Endodermal cell (in vitro differentiated cells): Measurements from ENCODE around the gene CCSER1. TPM values are rescaled to one million over a fixed set of nuclear protein-coding genes. Genes with fewer than 3 reads are reported as not detected.

Experiments used
- DNase-seq: peaks from one replicate; pipeline ENCODE4 v3.0.0-alpha.2; 2017
- H3K27ac ChIP-seq: 2 replicates; pipeline ENCODE4 v1.5.1; 2013; ENCODE audit warnings: mild to moderate bottlenecking, low read depth, low read length, moderate library complexity
- H3K27me3 ChIP-seq: 2 replicates; pipeline ENCODE4 v1.6.1; 2013; ENCODE audit warnings: mild to moderate bottlenecking, low read length, moderate library complexity; ENCODE audit not compliant: insufficient read depth, control insufficient read depth, poor library complexity, severe bottlenecking
- H3K36me3 ChIP-seq: 2 replicates; pipeline ENCODE4 v1.7.0; 2013; ENCODE audit warnings: mild to moderate bottlenecking, low read length, moderate library complexity; ENCODE audit not compliant: control insufficient read depth, insufficient read depth
- H3K4me1 ChIP-seq: one replicate; pipeline ENCODE4 v1.7.0; 2013; ENCODE audit warnings: low read length; ENCODE audit not compliant: control insufficient read depth, insufficient read depth
- H3K4me3 ChIP-seq: 2 replicates; pipeline ENCODE4 v1.5.1; 2013; ENCODE audit warnings: mild to moderate bottlenecking, low read length, moderate library complexity
- H3K9ac ChIP-seq: 2 replicates; pipeline ENCODE4 v1.6.1; 2013; ENCODE audit warnings: mild to moderate bottlenecking, low read length, moderate library complexity; ENCODE audit not compliant: poor library complexity, severe bottlenecking; ENCODE audit errors: extremely low read depth
- H3K9me3 ChIP-seq: 2 replicates; pipeline ENCODE4 v1.6.1; 2013; ENCODE audit warnings: mild to moderate bottlenecking, low read length, moderate library complexity; ENCODE audit not compliant: control insufficient read depth
- H3K27ac Mint-ChIP-seq: 2 replicates; pipeline ENCODE4 v1.8.0; 2020; ENCODE audit warnings: mixed read lengths
- H3K27me3 Mint-ChIP-seq: 2 replicates; pipeline ENCODE4 v1.8.0; 2021; ENCODE audit warnings: mild to moderate bottlenecking, mixed read lengths; ENCODE audit not compliant: insufficient read depth
- H3K36me3 Mint-ChIP-seq: 2 replicates; pipeline ENCODE4 v1.8.0; 2020; ENCODE audit warnings: low read depth, mixed read lengths
- H3K4me1 Mint-ChIP-seq: 2 replicates; pipeline ENCODE4 v1.8.0; 2020; ENCODE audit warnings: mixed read lengths
- H3K4me3 Mint-ChIP-seq: 2 replicates; pipeline ENCODE4 v1.8.0; 2020; ENCODE audit warnings: mild to moderate bottlenecking, moderate library complexity, mixed read lengths
- H3K9me3 Mint-ChIP-seq: 2 replicates; pipeline ENCODE4 v1.8.0; 2020; ENCODE audit warnings: mild to moderate bottlenecking, mixed read lengths
- WGBS, 2 experiments: methylation state at CpG; one replicate each; pipeline versions ENCODE4 v1.1.5 to v1.1.7; 2013; ENCODE audit warnings: missing lambda C conversion rate in 2 of 2, mixed read lengths in 1 of 2; ENCODE audit not compliant: insufficient coverage in 1 of 2, insufficient read length in 1 of 2; 5-methylcytosine and 5-hydroxymethylcytosine counted together
- total RNA-seq, 2 donors: library from RNA; stranded (reverse); fragmentation: NEBNext Ultra II Directional in 1 of 2; extraction: Animal tissue kit (Norgen Biotek cat#: 25700) in 1 of 2; gene quantifications; 2 replicates in 1 of 2; 3 replicates in 1 of 2; pipeline ENCODE4 v1.2.1, GENCODE V29; 2021
- TF ChIP-seq, protein P1 (sequence below): fragments of 200-600 bp; sonication (generic); conservative IDR thresholded peaks from 2 replicates; pipeline ENCODE4 v1.5.0; 2021; ENCODE audit warnings: antibody characterized with exemption, mild to moderate bottlenecking

Gene CCSER1
- total RNA-seq, 2 donors from 2014 or later = 1.1 to 2.2 TPM

DNA sequence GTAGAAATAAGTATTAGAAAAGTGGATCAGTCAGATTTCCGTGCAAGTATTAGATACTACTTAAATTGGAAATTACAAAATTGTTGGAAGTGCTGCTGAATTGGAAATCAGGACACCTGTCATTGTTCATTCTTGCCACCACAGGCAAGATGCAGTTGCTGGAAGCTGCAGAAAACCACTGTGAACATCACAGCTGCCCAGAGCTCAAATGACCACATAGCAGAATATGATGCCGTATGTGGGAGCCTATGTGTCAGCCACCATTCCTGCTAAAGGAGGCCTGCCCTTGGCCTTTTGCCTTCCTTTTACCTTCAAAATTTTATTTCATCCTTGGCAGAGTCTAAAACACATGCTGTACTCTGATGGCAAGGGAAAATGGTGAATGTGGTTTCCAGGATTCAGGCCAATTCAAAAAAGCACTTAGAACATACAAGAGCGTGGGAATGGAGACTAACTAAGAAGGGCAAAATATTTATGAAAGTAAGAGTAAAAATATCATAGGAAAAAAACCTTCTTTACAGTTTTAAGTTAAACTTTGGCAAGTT is 1171.0 kb downstream of the CCSER1 start:
- Mint-ChIP-seq H3K36me3 (no peaks in the 10 kb centered on the region), H3K27me3 (no peaks in the 10 kb centered on the region), H3K4me3 (no peak overlapping the region), H3K27ac (no peak overlapping the region), H3K4me1 (no peaks in the 10 kb centered on the region), H3K9me3 (no peaks in the 10 kb centered on the region)
- no peaks in the 10 kb centered on the region for H3K36me3 ChIP-seq
- no peak overlapping the region for H3K4me3 ChIP-seq
- H3K9me3 ChIP-seq = no peaks in the 10 kb centered on the region
- H3K27me3 ChIP-seq = no peaks in the 10 kb centered on the region
- H3K4me1 ChIP-seq = no peaks in the 10 kb centered on the region
- H3K27ac ChIP-seq = no peak overlapping the region
- TF ChIP-seq, protein P1, sequence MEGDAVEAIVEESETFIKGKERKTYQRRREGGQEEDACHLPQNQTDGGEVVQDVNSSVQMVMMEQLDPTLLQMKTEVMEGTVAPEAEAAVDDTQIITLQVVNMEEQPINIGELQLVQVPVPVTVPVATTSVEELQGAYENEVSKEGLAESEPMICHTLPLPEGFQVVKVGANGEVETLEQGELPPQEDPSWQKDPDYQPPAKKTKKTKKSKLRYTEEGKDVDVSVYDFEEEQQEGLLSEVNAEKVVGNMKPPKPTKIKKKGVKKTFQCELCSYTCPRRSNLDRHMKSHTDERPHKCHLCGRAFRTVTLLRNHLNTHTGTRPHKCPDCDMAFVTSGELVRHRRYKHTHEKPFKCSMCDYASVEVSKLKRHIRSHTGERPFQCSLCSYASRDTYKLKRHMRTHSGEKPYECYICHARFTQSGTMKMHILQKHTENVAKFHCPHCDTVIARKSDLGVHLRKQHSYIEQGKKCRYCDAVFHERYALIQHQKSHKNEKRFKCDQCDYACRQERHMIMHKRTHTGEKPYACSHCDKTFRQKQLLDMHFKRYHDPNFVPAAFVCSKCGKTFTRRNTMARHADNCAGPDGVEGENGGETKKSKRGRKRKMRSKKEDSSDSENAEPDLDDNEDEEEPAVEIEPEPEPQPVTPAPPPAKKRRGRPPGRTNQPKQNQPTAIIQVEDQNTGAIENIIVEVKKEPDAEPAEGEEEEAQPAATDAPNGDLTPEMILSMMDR = no peak
- WGBS, 2 experiments = 93 to 100% methylated on average over 1 to 3 of the region's 3 CpGs
- no peak for DNase-seq
- H3K9ac ChIP-seq = no peak overlapping the region

DNA sequence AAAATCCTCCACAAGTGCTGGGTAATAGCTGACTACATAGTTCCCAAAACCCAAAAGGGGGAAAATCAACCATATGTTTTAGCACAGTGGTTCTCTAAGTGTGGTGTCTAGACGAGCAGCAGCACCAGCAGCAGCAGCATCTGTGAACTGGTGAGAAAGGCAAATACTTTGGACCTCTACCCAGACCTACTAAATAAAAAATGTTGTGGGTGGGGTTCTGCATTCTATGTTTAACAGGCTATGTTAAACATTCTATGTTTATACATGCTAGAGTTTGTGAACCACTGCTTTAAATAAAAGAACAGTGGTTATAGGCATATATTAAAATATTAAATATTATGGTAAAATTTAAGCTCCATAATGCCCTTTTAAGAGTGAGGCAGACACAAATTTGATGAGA is 1171.6 kb downstream of the CCSER1 start:
- DNase-seq = no peak
- Mint-ChIP-seq H3K36me3 (no peaks in the 10 kb centered on the region), H3K27ac (no peak overlapping the region), H3K4me1 (no peaks in the 10 kb centered on the region), H3K9me3 (no peaks in the 10 kb centered on the region), H3K4me3 (no peak overlapping the region), H3K27me3 (no peaks in the 10 kb centered on the region)
- H3K4me1 ChIP-seq = no peaks in the 10 kb centered on the region
- WGBS, 2 experiments = 73% methylated on average over 1 of the region's 1 CpG; no CpG with 5 or more reads in 1 of the 2 experiments
- no peak overlapping the region for H3K4me3 ChIP-seq
- H3K27me3 ChIP-seq = no peaks in the 10 kb centered on the region
- H3K27ac ChIP-seq = no peak overlapping the region
- TF ChIP-seq, protein P1 = no peak
- no peaks in the 10 kb centered on the region for H3K36me3 ChIP-seq
- no peak overlapping the region for H3K9ac ChIP-seq
- no peaks in the 10 kb centered on the region for H3K9me3 ChIP-seq

DNA sequence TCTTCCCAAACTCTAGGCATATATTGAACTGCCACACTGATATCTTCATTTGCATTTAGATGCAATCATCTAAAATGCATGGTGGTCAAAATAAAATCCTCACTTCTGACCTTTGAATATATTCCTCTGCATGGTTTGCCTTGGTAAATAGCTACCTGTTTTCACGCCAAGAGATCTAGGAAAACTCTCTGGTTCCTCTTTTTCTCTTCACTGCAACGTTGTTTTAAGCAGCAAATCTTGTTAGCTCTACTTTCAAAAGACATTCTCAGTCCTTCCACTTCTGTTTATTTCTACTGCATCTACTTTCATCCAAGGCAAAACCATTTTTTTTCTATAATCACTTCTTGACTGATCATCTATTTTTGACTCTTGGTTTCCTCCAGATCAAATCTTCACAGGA is 1174.9 kb downstream of the CCSER1 start:
- no peak overlapping the region for H3K4me3 ChIP-seq
- no peaks in the 10 kb centered on the region for H3K4me1 ChIP-seq
- H3K36me3 Mint-ChIP-seq = no peaks in the 10 kb centered on the region
- no peaks in the 10 kb centered on the region for H3K36me3 ChIP-seq
- no peaks in the 10 kb centered on the region for H3K27me3 Mint-ChIP-seq
- no peak overlapping the region for H3K27ac Mint-ChIP-seq
- no peak overlapping the region for H3K4me3 Mint-ChIP-seq
- no peak for DNase-seq
- no peaks in the 10 kb centered on the region for H3K4me1 Mint-ChIP-seq
- no peaks in the 10 kb centered on the region for H3K27me3 ChIP-seq
- H3K9ac ChIP-seq = no peak overlapping the region
- TF ChIP-seq, protein P1 = no peak
- H3K9me3 ChIP-seq = no peaks in the 10 kb centered on the region
- H3K9me3 Mint-ChIP-seq = no peaks in the 10 kb centered on the region
- H3K27ac ChIP-seq = no peak overlapping the region
- WGBS, 2 experiments = 86 to 89% methylated on average over 2 of the region's 2 CpGs
